Activated effector memory CD4-positive, alpha-beta T cell treated with Interleukin-2 at 50 U/mL for 16 hours (primary cell): ENCODE measurements around the gene ATP8A2.

Source experiments
- DNase-seq: peaks from one replicate; pipeline ENCODE4 v3.0.0-alpha.2; 2020

Gene ATP8A2

GRCh38 chr13:25901460-25902376 lies 529.9 kb downstream of the ATP8A2 start:
- no peak for DNase-seq

- DNase-seq: no peak
Measured at GRCh38 chr13:25902455-25902854, 530.7 kb downstream of the ATP8A2 start.

DNA sequence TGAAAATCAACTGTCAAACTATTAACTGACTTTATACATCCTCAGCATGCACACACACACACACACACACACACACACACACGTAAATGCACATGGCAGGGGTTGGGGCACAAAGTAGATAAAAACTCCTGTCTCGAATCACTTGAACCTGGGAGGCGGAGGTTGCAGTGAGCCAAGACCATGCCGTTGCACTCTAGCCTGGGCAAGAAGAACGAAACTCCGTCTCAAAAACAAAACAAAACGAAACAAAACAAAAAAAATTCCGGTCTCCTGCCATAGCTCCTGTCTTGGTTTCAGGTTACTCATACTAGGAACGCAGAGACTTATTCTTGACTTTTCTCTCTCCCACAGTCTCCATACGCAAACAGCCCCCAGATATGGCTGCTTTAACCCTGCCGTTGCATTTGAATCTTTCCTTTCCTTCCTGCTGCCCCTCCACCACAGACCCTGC lies 531.1 kb downstream of the ATP8A2 start:
- no peak for DNase-seq

DNA sequence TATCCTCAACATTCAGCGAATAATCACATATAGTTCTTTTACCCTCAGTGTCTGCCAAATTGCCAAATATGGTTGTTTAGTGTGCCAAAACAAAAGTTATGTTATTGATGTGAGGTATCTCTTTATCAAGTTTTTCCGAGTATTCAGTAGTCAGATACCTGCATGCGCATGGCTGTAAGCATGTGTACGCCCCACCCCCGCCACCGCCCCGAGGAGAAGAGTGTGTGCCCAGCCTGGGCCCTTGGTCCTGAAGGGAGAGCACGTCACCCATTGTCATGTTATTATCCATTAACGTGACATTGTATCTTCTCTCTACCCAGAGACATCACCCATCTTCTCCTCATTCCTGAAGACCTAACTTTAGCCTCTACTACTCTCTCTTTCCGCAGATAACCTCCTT lies 533.1 kb downstream of the ATP8A2 start:
- no peak for DNase-seq

DNA sequence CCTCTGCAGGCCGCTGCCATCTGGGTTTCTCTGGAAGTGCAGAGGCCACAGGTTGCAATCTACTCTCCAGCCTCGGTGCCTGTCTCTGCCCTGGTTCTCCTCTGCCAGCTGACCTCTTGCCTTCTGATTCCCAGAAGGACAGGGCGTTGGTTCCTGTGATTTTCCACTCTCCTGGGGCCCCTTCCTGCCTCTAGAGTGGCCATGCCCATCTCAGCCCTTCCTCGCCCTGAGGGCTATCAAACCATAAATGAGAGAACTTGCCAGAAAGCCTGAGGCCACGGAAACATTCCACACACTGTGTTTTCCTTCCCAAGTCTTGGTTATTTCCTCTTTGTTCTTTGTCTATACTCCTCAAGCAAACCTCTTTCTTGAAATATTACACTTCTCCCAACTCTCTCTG lies 533.8 kb downstream of the ATP8A2 start:
- DNase-seq: no peak

- DNase-seq: no peak
Measured at GRCh38 chr13:25906191-25906661, 534.5 kb downstream of the ATP8A2 start.

DNA sequence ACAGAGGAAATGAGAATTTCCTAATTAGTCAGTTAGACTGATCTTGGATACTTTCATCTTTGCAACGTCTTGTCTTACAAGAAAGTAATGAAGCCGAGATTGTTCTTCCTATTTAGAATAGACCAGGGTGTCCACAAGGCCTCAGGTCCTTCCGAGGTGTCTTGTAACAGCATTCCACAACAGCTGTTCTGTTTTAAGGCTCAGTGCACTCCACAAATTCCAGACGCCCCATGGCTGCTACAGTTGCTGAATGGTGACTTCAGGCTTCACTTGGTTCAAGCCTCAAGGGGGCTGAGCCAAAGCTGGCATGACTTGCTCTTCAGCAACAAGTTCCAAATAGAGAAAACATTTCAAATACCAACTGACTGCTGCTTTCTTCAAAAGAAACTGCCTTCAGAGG lies 536.6 kb downstream of the ATP8A2 start:
- no peak for DNase-seq

DNA sequence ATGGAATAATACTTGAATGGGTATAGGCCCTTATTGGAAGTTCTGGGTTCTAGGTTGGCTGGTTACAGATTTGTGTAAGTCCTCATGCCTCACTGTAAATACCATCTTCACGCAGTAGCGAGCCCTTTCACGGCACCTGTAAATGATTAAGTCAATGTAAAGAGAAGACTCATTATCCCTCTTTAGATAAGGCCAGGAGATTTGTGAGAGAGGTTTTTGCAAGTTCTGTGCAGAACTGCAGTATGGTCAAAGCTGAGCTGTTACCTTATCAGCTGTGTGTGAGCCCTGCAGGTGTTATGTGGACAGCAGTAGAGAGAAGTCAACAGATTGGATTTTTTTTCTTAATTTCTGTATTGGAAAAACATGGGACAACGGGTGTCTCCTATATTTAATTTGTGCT lies 538.5 kb downstream of the ATP8A2 start:
- no peak for DNase-seq

DNA sequence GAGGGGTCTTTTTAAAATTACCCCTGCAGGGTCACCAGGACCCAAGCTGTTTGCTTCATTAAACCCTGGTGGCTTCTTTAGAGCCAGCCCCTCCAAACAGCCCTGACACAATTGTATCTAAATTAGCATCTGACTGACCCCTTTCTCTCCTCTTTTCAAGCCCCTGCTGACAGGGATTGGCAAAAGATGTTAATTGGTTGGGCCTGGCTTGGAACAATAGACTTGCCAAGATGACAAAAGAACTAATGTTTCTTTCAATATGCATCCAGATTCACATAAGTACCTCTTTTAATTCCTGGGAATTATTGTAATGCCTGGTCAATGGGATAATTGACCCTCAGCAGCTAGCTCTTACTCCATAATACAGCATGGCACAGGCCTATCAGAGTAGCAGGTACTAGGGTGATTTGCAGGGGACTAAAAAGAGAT lies 539.2 kb downstream of the ATP8A2 start:
- no peak for DNase-seq

DNA sequence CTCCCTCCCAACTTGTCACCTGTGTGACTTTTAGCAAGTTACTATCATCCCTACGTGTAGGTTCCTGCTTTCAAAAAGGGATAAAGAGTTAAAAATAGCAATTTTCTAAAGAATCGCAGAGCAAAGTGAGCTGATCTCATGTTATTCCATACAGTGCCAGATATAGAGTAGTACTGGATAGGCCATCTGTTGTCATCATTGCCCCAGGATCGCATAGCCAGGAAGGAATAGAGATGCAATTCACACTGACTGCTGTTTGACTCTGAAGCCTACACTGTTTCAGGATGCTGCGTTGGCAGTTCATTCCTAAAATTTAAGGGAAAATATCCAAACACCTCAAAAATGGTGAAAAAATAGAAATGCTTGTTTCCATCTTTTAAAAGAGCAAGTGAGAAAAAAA lies 541.2 kb downstream of the ATP8A2 start:
- DNase-seq: no peak

- no peak for DNase-seq
Measured at GRCh38 chr13:25915840-25916518, 544.2 kb downstream of the ATP8A2 start.

GRCh38 chr13:25920277-25920676 lies 548.5 kb downstream of the ATP8A2 start:
- DNase-seq: no peak

- DNase-seq: no peak
Measured at GRCh38 chr13:25920931-25921330, 549.2 kb downstream of the ATP8A2 start.

DNA sequence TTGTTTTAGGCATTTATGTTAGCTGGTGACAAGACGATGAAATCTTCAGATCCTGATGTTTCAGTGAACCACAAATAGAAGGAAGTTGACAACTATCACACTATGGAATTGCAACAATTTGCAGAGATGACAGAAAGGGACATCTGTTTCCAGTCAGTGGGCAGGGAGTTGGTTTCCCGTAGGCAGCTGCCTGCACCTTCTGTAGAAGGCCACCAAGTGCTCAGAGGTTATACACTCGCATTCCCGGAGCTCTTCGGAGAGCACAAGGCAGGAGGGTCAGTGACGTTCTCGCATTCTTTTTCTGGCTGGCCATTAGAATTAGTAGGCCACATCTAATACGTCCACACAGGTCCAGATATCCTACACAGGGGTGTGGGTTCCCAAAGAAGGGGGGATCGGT lies 550.6 kb downstream of the ATP8A2 start:
- no peak for DNase-seq

- DNase-seq: no peak
Measured at GRCh38 chr13:25923217-25924085, 551.7 kb downstream of the ATP8A2 start.

GRCh38 chr13:25927363-25927762 lies 555.6 kb downstream of the ATP8A2 start:
- no peak for DNase-seq

DNA sequence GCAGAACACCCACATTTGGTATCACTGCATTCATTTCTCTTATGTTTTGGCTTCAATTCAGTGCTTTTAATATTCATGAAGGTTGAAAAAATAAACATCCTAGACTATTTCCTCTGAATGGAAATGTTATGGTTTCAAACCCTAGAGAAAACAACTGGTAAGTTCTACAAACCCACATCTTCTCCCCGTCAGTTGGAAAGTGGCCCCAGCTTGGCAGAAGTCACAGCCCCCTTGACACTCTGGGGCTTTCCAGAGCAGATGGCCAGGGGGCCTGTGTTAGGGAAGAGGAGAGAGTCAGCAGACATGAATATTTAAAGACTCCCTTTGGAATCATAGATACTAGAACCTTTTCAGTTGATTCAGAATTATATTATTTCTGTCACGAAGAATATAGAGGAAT lies 556.2 kb downstream of the ATP8A2 start:
- DNase-seq: no peak

DNA sequence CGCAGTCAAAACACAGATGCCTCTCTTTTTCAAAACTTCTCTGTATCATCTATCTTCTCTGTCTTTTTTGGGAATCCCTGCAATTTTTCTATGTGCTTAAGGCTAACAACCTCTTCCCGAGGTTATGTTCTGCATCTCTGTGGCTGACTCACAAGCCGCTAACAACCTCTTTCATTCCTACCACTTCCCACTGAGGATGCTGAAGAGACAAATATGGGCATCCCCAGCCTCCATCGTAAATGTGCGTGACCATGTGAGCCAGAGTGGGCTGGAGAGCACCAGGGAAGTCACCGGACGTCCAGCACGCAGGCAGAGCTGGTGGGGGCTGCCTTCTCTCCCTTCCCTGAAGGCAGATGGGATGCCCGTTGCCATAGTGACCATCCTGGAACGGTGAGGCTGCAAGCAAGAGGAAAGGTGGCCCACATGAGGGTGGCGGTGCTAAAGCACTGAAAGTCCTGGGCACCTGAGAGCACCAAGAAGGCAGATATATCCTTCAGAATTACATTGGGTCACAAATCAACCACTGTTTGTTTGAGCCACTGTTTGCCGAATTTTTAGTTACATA lies 557.2 kb downstream of the ATP8A2 start:
- no peak for DNase-seq

DNA sequence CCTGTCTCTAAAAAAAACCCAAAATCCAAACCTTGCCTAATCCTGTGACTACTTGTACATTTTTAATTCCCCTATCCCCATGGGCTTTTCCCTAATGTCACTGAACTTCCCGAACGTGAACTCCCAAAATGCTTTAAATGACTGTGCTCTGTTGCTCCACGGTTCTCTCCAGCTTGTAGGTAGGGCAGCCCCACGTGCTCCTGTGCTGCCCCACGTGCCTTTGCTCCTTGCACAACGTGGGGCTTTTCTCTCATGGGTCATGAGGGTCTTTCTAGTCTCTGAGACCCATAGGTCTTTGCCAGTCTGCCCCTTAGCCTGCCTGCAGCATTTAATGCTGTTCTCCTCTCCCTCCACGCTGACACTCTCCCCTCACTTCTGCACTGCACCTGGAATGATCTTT lies 558.0 kb downstream of the ATP8A2 start:
- DNase-seq: no peak

GRCh38 chr13:25930653-25931052 lies 558.9 kb downstream of the ATP8A2 start:
- no peak for DNase-seq

DNA sequence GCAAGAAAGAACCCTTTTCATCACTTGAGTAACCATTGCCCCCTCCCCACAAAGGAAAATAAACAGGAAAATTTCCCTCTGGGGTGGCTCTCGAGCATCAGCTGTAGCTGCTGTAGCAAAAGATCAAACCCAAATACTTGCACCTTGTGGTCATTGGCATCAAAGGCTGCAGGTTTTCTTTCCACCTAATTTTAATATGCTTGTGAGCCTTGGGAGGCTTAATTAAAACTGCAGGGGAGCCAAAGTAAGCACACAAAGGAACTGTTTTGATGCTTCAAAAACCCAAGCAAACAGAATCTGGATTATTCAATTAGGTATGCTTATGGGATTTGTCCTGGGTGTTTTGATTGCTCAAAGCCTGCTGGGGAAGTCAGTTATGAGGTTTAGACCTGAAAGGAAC lies 560.6 kb downstream of the ATP8A2 start:
- DNase-seq: no peak

DNA sequence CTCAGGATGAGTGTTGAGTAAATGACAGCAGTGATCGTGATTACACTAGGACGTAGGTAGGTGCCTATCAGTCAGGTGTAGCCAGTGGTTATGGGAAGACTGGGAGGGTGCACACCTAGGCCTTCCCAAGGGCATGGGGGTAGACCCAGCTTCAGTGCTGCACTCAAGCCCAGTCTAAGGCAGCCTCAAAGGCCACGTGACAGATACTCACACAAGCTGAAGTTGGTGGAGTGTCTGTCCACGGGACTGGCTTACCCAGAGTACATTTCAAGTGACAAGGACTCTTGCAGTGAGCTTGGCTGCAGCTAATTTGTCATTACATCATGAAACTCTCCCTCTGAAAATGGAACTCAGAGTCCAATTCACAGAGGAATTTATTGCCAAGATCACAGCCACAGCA lies 561.7 kb downstream of the ATP8A2 start:
- DNase-seq: no peak

- DNase-seq: no peak
Measured at GRCh38 chr13:25934127-25934526, 562.4 kb downstream of the ATP8A2 start.
